Muscle of arm (tissue), 12 donors: ENCODE measurements around the gene RPS27L. TPM values are rescaled to one million over a fixed set of nuclear protein-coding genes. Genes with fewer than 3 reads are reported as not detected.

ENCODE experiments used
- DNase-seq: peaks from one replicate; pipeline ENCODE4 v3.0.0-alpha.2; 2013
- polyA plus RNA-seq, 12 donors: library from polyadenylated mRNA; unstranded; fragments of 120-200 nt; gene quantifications; one replicate each; pipeline ENCODE4 v1.2.1, GENCODE V29; 2013; ENCODE audit not compliant: insufficient read length in 12 of 12

The RPS27L gene
- polyA plus RNA-seq, 12 donors = 46.3 to 248 (median 66.0) TPM; not detected in 1

DNA sequence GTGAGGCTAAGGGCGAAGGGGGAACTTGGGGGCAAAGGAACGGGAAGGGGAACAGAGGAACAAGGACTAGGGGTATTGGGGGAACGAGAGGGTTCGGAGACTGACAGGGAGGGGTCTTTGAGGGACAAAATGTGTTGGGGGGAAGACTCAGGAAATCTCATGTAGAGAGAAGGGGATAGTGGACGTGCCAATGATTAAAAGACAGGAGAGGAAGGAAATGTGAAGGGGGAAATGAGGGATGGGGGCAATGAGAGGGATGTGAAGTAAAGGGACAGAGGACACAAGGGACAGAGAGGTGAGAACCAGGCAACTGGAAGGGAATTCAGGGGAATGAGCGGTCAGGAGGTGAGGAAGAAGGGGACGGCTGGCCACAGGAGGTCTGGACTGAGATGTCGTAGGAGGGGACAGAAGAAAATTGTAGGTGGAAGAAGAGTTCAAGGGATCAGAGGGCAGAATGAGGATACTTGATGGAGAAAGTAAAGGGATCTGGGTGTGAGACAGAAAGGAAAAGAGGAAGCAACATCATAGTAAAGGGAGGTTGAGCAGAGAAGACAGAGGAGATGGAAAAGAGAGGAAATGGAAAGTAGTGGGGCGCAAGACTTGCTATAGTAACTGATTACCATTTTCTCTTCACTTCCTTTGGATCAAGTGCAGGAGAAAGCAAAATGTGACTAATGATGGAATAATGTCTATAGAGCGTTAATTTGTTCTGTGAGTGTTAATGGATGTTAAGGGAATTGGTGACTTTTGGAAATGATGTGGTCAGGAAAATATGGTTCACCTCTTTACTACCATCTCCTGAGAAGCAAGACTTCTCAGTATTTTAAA, 32.9 kb upstream of the RPS27L start:
- no peak for DNase-seq

DNA sequence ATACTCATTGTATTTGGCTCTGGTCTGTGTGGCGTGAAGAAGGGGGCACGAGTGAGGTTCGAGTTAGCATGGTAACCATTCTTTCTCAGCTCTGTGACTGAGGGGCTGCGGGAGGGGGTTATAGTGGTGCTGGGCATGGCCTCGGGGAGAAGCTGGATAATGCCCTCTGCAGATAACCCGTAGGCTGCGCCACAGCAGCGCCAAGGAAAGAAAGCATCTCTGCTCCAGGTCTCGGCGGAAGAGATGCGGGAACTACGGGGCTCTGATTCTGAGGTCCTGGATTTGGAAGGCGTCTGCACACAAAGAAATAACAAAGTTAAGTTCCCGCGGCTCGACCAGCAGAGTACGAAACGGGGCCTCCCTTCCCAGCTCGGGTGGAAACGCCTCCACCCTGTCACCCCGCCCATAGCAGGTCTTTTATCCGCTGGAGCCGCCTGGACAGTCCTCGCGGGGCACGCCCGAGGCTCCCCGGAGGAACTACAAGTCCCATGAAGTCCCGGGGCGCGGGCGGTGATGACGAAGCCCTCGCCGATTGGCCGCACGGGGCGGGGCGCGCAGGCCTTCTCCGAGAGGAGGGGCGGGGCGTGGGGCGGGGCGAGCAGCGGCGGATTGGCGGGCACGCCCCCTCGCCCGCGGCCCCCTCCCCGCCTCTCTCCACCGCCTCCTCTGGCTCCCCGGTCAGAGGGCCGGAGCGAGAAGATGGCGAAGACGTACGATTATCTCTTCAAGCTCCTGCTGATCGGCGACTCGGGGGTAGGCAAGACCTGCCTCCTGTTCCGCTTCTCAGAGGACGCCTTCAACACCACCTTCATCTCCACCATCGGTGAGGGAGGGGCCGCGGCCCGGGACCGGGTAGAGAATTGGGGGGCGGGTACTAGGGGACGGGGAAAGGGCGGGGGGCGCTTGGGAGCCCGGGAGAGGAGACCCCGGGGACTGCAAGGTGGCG, 31.9 kb upstream of the RPS27L start, which contains the start of gene RAB8B:
RAB8B (plus strand) TSS at position 681 of the 946 bp plus-strand sequence; CDS start at position 700, 19 bp downstream.
- DNase-seq = peak; percentile 96

DNA sequence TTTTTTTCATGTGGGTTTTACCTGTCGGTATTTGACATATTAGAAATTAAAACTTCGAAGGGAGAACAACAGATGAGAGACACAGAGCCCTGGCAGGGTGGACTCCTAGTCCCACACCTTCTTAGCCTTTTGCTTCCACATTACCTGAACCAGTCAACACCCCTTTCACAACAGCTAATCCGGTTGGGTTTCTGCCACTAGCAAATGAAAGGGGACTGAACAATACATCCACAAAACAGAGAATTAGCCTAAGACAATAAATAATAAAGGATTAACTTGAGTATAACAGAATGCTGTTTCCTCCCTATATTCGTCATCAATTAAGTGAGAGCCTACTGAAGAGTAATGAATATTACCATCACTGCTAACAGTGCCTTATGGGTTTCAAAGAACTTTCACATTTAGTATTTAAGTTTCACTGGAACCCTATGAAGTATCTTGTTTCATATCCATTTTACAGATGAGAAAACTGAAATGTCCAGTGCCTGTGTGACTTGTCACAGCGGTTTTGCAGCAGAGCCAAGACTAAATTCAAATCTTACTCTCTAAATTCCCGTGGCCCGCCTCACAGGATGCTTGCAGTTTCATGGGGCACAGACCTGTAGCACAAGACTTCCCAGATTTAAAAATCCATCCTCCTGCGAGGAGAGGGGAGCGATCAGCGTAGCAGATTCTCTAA, 31.1 kb upstream of the RPS27L start:
- no peak for DNase-seq

DNA sequence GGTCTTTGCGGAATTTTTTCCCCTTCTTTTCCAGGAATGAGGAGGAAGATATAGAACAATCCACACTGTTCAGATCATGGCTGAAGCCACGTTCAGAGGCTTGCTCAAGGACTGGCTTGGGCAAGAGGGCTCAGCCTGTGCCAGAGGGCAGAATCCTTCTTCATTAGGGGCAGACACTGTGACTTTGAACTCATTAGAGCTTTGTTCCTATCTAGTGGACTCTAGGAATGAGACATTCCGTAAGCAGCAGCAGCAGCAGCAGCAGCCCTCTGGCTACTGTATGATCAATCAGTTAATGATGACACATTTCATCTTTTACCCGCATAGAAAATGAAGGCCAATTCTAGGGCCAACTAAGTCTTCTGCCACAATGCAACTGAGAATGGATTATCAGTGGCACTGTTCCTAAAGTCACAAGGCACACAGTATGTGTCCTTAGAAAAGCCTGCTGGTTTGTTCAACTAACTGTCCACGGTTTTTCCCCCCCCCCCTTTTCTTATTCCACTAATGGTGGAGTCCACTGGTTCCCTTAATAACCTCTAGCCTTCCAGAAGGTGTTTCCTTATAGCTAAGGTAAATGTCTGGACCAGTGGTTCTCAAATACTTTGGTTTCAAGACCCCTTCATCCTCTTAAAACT, 30.4 kb upstream of the RPS27L start:
- no peak for DNase-seq

DNA sequence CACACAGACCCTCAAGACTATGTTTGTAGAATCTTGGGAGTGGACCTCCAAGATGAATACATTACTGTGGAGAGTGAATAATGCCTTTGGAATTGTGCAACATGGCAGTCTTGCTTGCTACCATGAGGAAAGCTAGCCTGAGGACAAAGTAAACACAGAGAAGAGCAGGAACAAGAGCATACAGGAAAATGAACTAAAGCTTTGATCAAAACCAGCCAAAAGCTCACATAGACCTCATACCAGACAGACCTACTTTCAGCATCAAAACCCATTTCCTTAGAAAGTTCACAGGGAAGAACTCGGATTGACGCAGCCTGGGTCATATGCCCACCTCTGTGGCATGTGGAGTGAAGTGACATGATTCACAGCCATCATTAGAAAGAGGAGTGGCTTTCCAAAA, 28.8 kb upstream of the RPS27L start:
- no peak for DNase-seq

DNA sequence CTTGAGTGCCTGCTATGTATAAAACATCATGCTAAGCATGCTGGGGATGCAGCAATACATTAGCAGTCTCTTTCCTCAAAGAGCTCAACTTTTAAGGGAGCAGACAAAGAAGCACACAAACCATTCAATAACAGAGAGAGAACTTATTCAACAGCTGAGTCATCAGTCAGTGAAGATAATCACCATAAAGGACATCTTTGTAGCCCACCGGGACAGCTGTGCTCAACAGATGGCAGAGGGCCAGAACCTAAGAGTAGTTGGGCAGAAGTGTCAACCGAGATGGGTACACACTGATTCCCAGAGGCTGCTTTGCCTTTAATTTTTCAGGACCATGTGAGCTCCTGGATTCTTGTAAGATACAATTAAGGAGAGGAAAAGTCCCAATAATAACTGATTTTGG, 27.9 kb upstream of the RPS27L start:
- DNase-seq = no peak

DNA sequence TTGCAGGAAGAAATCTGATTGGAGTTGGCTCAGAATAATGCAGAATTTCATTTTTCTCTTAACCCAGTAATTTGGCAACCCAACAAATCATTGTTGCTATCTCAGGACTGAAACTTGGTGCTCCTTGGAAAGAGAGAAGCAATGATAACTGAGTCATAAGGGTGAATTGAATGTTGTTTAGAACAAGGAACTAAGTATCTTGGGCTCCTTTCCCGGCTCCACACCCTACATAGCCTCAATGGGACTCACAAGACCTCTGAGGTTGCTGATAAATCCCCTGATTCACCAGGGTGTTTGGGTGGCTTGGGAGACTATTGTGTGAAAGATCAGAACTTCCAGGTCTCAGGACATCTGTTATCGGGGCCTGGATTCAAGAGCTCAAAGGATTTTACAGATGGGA, 24.4 kb upstream of the RPS27L start:
- DNase-seq = no peak

DNA sequence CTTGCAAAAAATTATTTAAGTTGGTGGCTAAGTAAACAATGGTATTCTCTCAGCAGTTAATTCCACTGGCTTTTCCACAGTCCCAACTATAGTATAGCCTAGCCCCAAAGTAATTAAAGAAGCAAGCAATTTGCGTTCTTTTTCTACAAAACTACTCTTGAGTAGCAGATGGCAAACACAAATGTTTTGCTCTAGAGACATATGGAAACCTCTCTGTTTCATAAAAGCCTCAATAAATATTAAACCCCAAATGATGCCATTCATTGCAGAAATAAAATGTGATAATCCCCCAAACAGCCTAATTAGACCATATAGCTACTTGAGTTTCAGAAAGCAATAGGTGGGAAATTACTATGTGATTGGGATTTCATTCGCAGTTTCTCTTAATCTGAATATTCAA, 23.5 kb upstream of the RPS27L start:
- no peak for DNase-seq

DNA sequence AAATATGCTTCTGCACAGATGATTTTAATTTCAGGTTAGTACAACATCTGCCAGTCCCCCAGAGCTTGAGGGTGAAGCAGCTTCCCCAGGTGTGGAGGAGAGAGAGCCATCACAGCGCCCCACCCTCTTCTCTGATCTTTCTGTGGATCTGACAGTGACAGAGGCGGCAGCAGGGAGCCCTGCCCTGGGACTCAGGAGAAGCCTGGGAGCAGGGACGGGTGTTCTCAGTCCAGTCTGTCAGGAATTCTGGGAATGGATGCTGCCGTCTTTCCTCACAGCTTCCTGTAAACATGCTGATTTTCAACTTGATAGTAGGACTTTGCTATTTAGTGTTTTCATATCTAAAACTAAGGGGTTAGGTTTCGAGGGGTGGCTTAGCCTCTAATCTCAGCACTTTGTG, 20.8 kb upstream of the RPS27L start:
- DNase-seq = no peak

DNA sequence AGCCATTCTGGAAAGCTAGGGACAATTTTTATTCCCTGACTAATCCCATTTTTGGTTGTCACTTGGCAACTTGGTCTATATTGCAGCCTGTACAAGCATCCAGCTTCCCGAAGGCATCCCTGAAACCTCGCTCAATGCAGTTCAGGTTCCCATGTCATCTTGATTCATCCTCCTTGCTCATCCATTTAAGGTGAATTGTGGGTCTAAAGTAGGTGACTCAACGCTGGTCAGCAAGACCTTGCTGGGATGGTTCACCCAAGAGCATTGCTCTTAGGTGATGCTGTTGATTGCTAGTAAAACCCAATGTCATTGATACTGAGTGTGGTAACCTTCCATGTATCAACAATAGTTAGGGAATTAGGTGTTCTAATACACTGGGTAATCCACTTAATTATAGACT, 19.0 kb upstream of the RPS27L start:
- DNase-seq = no peak

DNA sequence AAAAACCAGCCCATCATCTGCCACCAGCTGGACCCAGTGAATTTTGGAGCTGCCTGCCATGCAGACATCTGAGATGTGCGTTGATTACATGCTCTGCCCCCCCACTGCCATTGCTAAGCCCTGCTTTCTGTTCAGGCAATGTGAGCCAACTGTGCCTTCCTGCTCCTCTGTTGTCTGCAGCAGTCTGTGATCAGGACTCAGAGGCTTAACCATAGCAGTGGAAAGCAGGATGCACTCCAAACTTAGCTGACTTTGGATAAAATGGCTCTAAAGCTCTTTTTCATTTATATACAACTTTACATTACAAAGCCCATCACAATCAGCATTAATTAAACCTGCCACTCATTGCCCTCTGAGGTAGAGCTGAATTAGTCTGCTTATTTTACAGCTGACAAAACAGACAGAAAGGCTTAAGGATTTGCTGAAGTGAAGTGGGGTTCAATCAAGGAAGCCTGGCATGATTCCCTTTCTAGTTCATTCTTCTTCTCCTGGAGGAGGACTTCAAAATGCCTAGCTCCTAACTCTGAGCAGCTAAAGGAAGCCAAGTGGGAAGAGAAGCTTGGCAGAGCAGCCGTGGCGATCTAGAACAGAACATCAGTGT, 15.7 kb upstream of the RPS27L start:
- no peak for DNase-seq

DNA sequence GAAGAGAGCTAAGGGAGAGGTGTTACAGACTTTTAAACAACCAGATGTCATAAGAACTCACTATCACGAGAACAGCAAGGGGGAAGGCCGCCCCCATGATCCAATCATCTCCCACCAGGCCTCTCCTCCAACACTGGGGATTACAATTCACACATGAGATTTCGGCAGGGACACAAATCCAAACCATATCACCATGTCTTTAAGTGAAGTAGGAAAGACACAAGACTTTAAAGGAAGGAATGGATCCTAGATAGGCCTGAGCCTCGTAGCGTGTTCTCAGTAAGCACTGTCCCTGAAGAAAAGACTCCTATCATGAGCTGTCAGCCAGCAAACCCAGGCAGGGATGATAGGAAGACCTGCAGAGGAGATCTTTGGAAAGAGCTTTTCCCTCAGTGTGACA, 15.1 kb upstream of the RPS27L start:
- no peak for DNase-seq

DNA sequence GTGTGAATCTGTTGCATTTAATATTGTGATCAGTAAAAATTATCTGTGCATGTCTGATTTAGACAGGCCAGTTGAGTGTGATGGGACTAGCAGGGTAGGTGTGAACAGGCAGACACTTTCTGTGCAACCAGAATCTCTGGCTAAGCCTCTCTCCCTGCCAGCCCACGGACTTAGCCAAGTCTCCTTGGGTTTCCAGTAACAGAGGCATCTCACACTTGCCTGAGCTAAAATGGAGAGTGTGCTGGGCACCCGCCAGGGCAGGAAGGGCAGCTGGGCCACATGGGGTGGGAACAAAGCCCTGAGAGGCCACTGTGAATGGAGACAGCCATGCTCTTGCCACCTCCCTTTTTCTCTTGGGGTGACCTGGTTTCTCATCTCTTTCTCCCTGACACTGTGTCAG, 12.5 kb upstream of the RPS27L start:
- DNase-seq = no peak

DNA sequence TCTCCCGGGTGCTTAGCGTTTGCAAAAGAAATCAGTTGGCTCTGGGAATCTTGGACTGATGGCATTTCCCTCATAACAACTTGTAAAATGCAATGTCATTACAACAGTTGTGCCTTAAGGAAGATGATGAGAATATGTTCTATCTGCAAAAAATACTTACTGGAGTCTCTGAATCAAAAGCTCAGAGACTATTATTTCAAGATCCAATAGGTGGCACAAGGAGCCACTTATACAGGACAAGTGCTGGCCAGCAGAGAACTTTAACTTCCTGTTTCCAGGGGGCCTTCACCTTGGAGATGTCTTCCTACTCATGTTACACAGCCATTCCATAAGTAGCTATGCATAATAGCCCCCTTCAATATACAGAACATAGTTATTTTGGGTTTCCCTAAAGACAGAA, 8.9 kb upstream of the RPS27L start:
- DNase-seq = no peak

DNA sequence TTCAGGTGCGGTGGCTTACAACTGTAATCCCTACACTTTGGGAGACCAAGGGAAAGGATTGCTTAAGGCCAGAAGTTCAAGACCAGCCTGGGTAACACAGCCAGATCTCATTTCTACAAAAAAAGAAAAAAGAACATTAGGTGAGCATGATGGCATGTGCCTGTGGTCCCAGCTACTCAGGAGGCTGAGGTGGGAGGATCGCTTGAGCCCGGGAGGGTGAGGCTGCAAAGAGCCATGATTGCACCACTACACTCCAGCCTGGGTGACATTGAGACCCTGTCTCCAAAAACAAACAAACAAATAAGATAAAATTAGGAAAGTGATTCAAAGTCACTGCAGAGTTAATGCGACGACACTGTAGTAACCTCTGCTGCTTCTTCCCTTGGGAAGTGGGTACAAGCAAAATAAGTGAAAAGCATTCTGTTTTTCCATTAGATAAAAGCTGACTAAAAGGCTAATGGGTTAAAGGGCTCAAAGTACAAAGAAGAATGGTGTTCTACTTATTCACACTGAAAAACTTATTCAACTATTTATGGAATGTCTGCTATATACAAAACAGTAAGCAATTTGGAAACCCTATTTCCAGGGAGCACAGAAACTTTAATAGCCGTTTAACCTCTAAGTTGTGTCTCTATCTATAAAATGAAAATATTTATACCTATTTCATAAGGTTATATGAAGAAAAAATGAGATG, 8.0 kb upstream of the RPS27L start:
- DNase-seq = no peak

DNA sequence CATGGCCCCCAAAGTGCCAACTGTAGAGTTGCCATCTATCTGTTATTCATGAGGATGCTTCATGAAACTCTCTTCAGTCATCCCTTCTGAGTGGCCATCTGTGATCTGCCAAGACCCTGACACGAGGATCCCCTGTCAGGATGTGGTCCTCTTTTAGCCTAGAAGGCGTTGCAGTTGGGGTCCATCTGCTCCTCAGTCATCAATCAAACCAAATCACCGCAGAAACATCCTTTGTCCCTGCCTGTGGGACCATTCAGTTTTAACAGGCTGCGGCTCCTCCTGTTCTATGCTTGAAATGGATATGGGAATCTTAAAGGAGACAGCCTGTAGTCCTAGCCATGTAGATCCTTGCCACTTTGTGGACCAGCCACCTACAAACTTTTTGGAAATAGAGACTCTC, 5.9 kb upstream of the RPS27L start:
- no peak for DNase-seq

DNA sequence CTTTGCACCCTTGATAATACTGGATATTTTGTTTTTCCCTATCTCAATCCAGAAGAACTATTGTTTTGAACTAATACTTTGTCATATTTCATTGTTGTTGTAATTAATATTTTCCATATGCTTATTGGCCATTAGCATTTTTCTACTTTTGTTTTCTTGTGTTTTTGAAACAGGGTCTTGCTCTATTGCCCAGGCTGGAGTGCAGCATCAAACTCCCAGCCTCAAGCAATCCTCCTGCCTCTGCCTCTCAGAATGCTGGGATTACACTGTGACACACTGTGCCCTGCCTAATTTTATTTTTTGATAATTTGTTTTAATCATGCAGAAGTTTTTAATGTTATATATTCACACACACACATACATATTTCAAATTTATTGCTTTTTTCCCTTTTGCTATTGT, 3.4 kb upstream of the RPS27L start:
- no peak for DNase-seq

DNA sequence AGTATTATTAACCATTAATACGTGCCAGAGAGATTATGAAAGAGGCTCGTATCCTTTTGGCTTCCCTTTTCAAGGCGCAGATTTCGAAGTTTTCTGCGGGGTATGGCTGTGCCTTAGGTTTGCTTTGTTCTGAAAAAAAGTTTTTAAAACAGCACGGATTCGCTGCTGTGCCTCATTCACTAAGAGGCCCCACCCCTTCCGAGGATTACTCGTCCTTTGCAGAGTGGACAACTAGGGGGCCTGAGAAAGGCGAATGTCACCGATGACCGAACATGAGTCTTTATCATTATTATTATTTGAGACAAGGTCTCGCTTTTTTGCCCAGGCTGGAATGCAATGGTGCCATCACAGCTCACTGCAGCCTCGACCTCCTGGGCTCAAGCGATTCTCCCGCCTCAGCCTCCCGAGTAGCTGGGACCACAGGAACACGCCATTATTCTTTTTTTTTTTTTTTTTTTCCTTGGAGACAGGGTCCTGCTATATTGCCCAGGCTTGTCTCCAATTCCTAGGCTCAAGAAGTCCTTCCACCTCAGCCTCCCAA, 684 bp upstream of the RPS27L start:
- DNase-seq = peak; percentile 79

DNA sequence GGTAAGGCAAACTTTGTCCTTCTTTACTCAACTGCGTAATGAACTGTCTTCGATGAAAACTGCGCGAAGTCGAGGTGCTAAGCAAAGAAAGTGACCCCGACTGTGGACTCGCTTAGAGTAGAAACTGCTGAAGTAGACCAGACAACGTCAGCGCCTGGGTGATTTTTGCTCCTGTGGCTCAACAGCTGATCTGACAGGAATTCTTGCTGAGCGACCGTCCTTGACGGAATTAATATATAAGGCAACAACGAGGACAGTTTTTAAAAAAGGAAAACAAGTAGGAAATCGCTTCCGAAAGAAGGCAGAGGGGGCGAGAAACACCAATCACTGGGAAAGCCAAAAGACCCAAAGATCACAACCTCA, 541 bp downstream of the RPS27L start:
- DNase-seq = peak; percentile 54

DNA sequence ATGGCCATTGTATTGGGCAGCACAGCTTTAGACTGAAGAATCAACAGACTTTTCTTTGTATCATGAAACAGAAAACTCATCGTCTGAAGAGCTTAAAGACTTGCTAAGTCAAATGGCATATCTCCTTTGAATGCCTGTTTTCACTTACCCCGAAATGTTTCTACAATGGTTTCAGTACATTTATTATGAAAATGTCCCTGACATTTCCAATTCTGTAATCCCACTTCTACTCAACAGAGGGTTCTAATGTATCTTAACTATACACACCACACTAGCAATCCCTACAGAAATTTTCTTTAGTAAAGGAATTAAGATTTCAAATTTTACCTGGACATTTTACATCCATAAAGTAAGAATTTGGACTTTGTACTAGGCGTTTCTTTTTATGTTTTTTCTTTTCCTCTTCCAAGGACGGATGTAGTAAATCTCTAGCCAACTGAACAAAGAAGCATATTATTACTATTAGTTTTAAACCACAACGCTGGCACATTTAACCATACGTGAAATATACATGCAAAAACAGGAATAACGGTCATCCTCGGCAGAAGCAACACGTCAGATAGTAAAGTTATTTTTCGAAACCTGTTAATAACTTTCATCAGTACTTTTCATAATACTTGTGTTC, 1.1 kb downstream of the RPS27L start:
- no peak for DNase-seq
